HTR-8/SVneo (cell line): Measurements from ENCODE around the gene HIF3A.

Experiments used
- DNase-seq: peaks from one replicate; pipeline ENCODE4 v3.0.0; 2011; ENCODE audit warnings: low spot score, mixed read lengths; ENCODE audit not compliant: insufficient read length
- FAIRE-seq: peaks from 2 replicates; lab custom pipeline; 2011; peaks lifted over from hg19 to GRCh38; lab: Jason Lieb, UNC

The HIF3A gene

DNA sequence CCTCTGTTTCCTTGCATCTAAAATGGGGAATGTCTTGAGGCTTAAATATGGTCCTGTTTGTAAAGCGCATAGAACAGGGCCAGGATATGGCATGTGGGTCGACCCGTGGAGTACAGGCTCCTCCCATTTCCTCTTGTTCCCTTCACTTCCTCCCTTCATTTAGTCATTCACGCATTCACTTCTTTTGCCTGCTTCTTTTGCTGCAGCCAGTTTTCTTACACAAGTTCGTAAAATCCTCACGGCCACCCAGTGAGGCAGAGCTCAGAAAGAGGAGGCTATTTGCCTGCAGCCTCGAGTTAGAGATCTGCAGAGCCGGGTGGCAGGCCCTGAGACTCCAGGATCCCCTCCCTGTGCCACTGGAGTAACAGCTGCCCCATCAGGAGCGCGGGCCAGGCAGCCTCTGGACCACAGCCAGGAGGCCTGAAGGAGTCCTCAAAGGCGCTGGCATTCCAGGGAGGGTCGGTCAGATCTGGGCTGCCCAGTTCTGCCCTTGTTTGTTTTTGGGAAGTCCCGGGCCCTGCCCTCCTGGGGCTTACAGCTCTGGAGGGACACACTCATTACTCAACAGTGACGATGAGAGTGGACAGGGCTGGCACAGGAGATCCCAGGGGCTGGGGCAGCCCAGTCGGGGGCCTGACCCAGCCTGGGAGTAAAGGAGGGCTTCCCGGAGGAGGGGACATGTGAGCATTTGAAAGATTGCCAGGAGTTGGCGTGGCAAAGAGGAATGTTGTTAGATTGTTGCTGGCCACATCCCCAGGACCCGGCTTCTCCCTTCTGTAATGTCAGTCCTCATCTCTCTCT is 54.6 kb downstream of the HIF3A start:
- FAIRE-seq, result no peak
- DNase-seq, result no peak

DNA sequence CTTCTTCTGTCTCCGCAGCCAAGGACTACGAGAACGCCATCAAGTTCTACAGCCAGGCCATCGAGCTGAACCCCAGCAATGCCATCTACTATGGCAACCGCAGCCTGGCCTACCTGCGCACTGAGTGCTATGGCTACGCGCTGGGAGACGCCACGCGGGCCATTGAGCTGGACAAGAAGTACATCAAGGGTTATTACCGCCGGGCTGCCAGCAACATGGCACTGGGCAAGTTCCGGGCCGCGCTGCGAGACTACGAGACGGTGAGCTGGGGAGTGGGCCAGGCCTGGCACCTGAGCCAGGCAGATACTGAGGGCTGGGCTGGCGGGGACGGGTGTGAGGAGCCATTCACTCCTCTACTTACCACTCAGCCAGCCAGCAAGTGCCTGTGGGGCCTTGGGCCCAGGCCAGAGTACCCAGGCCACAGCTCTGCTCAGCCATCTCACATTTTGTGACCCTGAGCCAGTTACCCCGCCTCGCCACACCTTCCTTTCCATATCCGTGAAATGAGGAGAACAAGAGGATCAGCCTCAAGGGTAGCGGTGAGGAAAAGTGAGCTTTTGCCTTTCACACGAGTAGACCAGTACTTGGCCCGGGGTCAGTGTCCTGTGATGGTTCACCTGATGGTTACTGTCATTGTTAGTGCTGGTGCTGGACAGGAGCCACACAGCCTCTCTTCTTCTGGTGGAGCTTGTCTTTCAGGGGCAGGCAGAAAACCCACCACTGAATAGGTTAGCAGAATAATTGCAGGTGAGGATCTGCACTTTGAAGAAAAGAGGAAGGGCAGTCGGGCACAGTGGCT is 57.1 kb downstream of the HIF3A start:
- DNase-seq (no peak), FAIRE-seq (no peak)

- DNase-seq, result no peak
- FAIRE-seq, result no peak
These were observed 58.6 kb downstream of the HIF3A start for GRCh38 chr19:46355234-46356148.

DNA sequence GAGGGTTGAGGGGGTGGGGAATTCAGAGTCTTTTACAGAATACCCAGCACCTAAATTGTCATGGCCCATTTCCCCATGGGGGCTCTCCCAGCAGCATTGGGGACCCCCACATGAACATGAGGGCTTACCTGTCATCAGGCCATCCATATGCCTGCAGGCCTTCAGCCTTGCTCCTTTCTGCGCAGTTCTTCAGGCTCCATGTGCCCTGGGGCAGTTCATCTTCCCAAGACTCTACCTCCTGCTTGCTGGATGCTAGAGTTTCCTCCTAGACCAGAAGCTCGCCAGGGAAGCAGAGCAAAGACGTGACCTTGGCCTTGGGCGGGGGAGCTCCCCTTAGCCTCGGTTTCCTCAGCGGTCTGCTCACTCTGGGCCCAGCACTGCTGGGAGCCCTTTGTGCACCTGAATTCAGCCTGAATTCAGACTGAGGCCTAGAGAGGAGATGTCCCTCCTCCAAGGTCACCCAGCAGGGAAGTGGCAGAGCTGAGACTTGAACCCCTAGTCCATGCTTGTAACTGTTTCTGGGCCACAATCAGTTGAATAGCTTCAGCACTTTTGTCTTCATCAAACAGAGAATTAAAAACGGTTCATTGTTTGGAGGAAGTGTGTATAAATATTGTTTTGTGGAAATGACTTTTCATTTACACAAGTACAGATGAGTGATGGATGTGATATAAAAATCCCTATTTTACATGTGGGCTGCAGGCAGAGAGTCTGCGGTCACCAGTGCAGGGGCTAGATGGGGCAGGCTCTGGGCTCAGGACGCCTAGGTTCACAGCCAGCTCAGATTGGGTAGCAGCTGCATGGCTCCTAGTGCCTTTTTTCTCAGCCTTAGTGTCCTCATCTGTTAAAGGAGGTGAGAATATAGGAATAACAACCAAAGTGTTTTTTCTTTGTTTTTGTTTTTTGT is 59.6 kb downstream of the HIF3A start:
- FAIRE-seq, result no peak
- DNase-seq, result no peak

DNA sequence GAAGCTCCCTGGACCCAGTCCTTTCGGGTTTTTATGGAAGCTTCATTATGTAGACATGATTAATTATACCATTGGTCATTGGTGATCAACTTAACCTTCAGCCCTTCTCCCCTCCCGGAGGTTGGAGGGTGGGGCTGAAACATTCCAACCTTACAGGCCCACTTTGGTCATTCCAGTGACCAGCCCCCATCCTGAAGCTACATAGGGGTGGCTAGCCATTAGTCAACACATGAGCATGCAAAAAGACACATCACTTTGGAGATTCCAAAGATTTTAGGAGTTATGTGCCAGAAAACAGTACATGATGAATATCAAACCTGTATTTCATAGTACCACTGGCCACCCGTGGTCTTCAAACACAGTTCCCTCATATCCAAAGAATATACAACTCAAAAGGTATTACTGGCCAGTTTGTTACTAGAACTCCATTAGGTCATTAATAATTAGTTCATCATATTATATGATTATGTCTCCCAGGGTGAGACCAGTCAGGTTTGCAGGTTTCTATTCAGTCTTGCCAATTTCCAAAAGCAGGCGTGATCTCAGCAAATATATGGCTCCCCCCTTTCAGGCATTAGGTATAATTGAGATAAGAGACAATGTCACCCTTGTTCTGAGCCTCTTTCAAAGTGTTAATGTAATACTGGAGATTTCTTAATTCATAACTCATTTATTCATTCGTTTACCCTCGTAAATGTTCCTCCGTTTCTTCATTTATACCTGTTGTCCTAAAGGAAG is 61.2 kb downstream of the HIF3A start:
- DNase-seq (no peak), FAIRE-seq (no peak)

GRCh38 chr19:46361915-46362314 is 65.1 kb downstream of the HIF3A start:
- DNase-seq (no peak), FAIRE-seq (no peak)

DNA sequence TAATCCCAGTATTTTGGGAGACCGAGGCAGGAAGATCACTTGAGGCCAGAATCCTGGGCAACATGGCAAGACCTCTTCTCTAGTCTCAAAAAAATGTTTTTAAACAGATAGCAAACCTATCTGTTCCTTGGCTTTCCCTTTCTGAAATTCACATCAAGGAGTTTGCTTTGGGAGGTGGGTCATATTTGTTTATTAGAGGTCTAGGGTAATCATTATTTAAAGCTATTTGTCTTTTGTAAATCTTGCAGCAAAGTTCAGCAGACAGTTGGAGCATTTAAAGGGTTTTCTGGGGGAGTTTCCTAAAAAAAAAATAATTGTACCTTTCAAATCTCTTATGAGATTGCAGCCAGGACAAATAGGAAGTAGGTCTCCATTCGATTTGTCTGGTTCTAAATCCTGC is 67.5 kb downstream of the HIF3A start:
- no peak for DNase-seq
- no peak for FAIRE-seq

GRCh38 chr19:46365561-46365960 is 68.7 kb downstream of the HIF3A start:
- FAIRE-seq (no peak), DNase-seq (no peak)

DNA sequence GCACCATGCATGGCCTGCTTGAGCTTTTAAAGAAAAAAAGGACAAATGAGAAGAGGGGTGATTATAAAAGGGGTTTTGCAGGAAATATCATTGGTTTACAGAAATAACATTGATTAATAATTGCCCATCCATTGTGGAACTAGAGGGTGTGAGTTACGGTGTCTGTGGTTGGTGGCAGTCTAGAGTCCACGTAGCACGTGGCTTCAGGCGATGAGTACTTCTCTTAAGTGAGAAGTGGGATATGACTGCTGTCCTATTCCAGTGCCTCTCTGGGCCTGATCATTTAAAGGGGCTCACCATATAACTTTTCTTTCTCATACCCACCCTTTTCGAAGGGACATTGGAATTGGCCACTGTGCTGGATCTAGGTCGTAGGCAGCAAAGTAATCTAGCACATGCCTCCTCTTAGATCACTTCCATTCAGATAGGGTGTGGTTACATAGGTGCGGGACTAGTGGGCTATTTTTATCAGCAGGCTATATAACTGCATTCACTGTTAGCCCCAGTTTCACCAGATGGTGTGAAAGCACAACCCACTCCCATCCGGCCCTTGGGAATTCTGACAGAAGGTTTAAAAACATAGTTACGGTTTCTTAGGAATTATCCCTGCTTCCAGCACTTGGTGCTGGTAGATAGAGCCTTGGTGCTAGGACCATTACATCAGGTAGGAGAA is 69.9 kb downstream of the HIF3A start:
- FAIRE-seq, result no peak
- DNase-seq, result no peak

GRCh38 chr19:46367426-46367825 is 70.6 kb downstream of the HIF3A start:
- no peak for DNase-seq
- no peak for FAIRE-seq

GRCh38 chr19:46368116-46368515 is 71.3 kb downstream of the HIF3A start:
- DNase-seq (no peak), FAIRE-seq (no peak)

DNA sequence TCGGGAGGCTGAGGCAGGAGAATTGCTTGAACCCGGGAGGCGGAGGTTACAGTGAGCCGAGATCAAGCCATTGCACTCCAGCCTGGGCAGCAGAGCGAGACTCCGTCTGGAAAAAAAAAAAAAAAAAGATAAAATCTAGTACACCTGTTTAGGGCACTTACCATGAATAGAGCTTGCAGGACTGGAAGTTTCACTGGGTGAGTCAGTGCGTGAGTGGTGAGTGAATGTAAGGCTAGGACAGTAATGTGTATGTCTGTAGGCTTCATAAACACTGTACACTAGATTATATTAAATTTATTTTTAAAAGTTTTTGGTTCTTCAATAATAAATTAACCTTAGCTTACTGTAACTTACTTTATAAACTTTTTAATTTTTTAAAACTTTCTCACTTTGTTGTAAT is 73.0 kb downstream of the HIF3A start:
- DNase-seq (no peak), FAIRE-seq (no peak)

DNA sequence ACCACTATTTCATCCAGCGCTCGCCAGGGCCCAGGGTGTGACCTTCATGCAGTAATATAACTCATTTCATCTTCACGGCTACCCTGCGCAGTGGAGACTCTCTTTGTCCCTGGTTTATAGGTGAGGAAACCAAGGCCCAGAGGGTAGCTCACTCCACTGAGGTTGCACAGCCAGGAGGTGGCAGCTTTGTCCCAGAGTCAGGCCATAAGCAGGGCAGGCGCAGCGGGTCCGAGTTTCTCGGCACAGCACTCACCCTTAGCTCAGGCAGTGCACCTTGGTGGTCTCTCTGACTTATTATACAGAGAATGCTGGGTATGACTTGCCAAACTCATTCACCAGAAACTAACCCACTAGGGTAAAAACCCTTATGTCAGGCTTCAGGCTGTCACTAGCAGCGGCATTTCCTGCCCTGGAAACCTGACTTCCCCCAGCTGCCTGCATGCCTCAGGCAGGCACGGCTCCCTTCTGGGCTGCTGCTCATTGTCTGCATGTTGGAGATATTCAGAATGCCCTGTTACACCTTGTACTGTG is 74.6 kb downstream of the HIF3A start:
- DNase-seq (no peak), FAIRE-seq (no peak)

GRCh38 chr19:46372901-46373490 is 76.2 kb downstream of the HIF3A start:
- FAIRE-seq (peak; percentile 67), DNase-seq (no peak)

GRCh38 chr19:46373491-46374359 is 76.9 kb downstream of the HIF3A start:
- DNase-seq (peak; percentile 46), FAIRE-seq (peak; percentile 84)

DNA sequence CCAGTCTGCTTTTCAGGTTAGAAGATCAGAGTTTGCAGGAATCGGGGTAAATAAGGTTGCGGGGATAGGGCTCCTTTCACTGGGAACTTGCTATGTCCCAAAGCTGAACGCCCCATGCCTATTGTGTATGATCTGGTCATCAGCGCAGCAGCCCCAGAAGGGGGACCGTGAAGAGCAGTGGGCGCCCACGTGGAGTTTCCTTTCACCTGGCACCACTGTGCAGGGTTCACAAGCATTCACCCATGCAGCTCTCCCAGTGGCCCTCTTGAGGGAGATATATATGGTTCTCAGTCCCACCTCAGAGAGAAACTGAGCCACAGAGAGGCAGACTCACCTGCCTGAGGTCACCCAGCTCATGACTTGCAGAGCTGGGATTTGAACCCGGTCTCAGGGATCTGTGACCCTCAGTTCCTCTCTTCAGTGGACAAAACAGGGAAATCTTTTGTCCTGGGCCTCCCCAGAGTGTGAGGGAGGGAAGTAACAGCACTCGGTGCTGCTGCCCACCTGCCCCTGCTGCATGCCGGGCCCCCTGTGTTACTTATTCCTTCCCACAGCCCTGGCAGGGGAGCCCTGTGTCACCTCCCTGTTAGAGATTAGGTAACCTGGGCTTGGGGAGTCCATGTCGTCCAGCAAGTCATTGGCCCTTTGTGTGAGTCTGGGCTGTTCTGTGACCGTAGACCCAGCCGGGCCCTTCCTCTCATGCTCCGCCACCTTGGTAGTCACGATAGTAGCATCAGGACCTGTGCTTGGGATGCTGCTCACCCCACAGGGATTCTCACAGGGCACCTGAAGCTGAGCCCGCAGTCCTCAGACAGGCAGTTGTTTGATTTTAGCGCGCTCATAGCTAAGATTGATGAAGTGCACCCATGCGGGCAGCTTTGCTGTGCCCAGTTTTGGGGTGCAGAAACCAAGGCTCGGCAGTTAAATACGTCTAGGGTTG is 78.0 kb downstream of the HIF3A start:
- no peak for DNase-seq
- FAIRE-seq, result no peak
